HL-60 (cell line): ENCODE measurements around the gene ANAPC1.
"Not testable (repeated sequence)": the region's sequence is repeated elsewhere in the genome, so short reads cannot be mapped to it uniquely, and the experiment has no call there.

Source experiments
- POLR2AphosphoS5 ChIP-seq: IDR thresholded peaks from 2 replicates; pipeline ENCODE4 v1.6.1; 2012; ENCODE audit warnings: low read depth
- TF ChIP-seq, protein P1 (sequence below): IDR thresholded peaks from one replicate; pipeline ENCODE4 v1.5.1; 2011; ENCODE audit warnings: low read length, control low read depth, inconsistent platforms; ENCODE audit not compliant: insufficient read depth
- TF ChIP-seq, protein P2 (sequence below): IDR thresholded peaks from 2 replicates; pipeline ENCODE4 v1.6.1; 2012; ENCODE audit warnings: low read depth; ENCODE audit not compliant: insufficient replicate concordance

DNA sequence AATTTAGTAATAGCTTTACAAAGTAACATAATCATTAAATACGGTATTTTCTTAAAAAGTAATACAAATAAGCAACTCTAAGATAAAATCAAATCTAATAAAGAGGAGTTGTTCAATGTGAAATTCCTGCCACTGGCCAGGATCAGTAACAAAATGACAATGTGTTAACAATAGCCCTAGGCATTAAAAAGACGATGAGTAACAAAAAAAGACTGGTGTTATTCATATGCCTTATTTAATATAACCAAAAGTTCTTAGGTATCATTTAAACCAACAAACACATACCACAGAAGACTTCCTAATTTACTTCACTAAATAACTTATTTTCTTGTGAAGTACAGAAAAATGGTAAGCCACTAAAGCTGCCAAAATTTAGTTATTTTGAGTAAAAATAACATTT, 11.2 kb downstream of the ANAPC1 start:
- TF ChIP-seq, protein P1, sequence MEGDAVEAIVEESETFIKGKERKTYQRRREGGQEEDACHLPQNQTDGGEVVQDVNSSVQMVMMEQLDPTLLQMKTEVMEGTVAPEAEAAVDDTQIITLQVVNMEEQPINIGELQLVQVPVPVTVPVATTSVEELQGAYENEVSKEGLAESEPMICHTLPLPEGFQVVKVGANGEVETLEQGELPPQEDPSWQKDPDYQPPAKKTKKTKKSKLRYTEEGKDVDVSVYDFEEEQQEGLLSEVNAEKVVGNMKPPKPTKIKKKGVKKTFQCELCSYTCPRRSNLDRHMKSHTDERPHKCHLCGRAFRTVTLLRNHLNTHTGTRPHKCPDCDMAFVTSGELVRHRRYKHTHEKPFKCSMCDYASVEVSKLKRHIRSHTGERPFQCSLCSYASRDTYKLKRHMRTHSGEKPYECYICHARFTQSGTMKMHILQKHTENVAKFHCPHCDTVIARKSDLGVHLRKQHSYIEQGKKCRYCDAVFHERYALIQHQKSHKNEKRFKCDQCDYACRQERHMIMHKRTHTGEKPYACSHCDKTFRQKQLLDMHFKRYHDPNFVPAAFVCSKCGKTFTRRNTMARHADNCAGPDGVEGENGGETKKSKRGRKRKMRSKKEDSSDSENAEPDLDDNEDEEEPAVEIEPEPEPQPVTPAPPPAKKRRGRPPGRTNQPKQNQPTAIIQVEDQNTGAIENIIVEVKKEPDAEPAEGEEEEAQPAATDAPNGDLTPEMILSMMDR: not testable (repeated sequence)
- TF ChIP-seq POLR2AphosphoS5: not testable (repeated sequence)
- TF ChIP-seq, protein P2, sequence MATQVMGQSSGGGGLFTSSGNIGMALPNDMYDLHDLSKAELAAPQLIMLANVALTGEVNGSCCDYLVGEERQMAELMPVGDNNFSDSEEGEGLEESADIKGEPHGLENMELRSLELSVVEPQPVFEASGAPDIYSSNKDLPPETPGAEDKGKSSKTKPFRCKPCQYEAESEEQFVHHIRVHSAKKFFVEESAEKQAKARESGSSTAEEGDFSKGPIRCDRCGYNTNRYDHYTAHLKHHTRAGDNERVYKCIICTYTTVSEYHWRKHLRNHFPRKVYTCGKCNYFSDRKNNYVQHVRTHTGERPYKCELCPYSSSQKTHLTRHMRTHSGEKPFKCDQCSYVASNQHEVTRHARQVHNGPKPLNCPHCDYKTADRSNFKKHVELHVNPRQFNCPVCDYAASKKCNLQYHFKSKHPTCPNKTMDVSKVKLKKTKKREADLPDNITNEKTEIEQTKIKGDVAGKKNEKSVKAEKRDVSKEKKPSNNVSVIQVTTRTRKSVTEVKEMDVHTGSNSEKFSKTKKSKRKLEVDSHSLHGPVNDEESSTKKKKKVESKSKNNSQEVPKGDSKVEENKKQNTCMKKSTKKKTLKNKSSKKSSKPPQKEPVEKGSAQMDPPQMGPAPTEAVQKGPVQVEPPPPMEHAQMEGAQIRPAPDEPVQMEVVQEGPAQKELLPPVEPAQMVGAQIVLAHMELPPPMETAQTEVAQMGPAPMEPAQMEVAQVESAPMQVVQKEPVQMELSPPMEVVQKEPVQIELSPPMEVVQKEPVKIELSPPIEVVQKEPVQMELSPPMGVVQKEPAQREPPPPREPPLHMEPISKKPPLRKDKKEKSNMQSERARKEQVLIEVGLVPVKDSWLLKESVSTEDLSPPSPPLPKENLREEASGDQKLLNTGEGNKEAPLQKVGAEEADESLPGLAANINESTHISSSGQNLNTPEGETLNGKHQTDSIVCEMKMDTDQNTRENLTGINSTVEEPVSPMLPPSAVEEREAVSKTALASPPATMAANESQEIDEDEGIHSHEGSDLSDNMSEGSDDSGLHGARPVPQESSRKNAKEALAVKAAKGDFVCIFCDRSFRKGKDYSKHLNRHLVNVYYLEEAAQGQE: not testable (repeated sequence)
